GM21526 (cell line): ENCODE results near the gene KRT13.

ENCODE experiments used
- ATAC-seq: cut with Tn5 transposase; IDR thresholded peaks from one replicate; pipeline ENCODE4 v1.9.1; 2021; ENCODE audit warnings: moderate library complexity; ENCODE audit not compliant: unreplicated experiment, low FRiP score

KRT13 gene

GRCh38 chr17:41520821-41521521 is 15.6 kb upstream of the KRT13 start:
- no peak for ATAC-seq

- no peak for ATAC-seq
Observed at GRCh38 chr17:41519501-41520224, 14.3 kb upstream of the KRT13 start.

GRCh38 chr17:41518789-41519449 is 13.5 kb upstream of the KRT13 start, which contains the start of gene KRT15:
Gene KRT15 (minus strand): TSS chr17:41518890. CDS start chr17:41518827, 63 bp downstream.
- ATAC-seq = no peak

- ATAC-seq = no peak
Observed at GRCh38 chr17:41518031-41518430, 12.6 kb upstream of the KRT13 start.

GRCh38 chr17:41516830-41517283 is 11.4 kb upstream of the KRT13 start:
- ATAC-seq = no peak

GRCh38 chr17:41516147-41516829 is 10.9 kb upstream of the KRT13 start:
- ATAC-seq = no peak

- no peak for ATAC-seq
Observed at GRCh38 chr17:41513168-41513547, 7.7 kb upstream of the KRT13 start.

- ATAC-seq = no peak
Observed at GRCh38 chr17:41512546-41513167, 7.2 kb upstream of the KRT13 start.

- ATAC-seq = no peak
Observed at GRCh38 chr17:41511716-41512115, 6.3 kb upstream of the KRT13 start.

- ATAC-seq = no peak
Observed at GRCh38 chr17:41511116-41511515, 5.7 kb upstream of the KRT13 start.

- no peak for ATAC-seq
Observed at GRCh38 chr17:41510251-41511065, 5.0 kb upstream of the KRT13 start.

GRCh38 chr17:41507315-41507880 is 2.0 kb upstream of the KRT13 start:
- no peak for ATAC-seq

- ATAC-seq = no peak
Observed at GRCh38 chr17:41505809-41506767, 676 bp upstream of the KRT13 start.

- no peak for ATAC-seq
Observed at GRCh38 chr17:41504246-41504977, 1.0 kb downstream of the KRT13 start.

- no peak for ATAC-seq
Observed at GRCh38 chr17:41503202-41503601, 2.2 kb downstream of the KRT13 start.

GRCh38 chr17:41500131-41500911 is 5.1 kb downstream of the KRT13 start:
- no peak for ATAC-seq

- no peak for ATAC-seq
Observed at GRCh38 chr17:41499714-41500113, 5.7 kb downstream of the KRT13 start.
